T-helper 9 cell (primary cell): ENCODE results near the gene VWA7.
"Not testable (repeated sequence)": the region's sequence is repeated elsewhere in the genome, so short reads cannot be mapped to it uniquely, and the experiment has no call there.

ENCODE experiments used
- DNase-seq: peaks from one replicate; pipeline ENCODE4 v3.0.0-alpha.2; 2020

The VWA7 gene

DNA sequence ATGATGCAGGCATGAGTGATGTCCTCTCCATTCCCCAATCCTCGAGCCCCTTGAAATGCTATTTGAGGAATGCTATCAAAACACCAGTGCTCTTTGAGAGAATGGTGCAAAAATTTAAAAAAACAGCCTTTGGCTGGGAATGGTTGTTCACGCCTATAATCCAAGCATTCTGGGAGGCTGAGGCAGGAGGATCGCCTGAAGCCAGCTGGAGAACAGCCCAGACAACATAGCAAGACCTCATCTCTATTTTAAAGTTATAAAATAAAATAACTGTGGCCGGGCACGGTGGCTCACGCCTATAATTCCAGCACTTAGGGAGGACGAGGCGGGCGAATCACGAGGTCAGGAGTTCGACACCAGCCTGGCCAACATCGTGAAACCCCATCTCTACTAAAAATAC lies 22.7 kb upstream of the VWA7 start:
- DNase-seq, result no peak

GRCh38 chr6:31797588-31797987 lies 20.5 kb upstream of the VWA7 start:
- DNase-seq, result peak; percentile 24

- DNase-seq, result no peak
These were observed 19.9 kb upstream of the VWA7 start for GRCh38 chr6:31796993-31797385.

GRCh38 chr6:31795616-31796298 lies 18.6 kb upstream of the VWA7 start, which contains the start of gene VARS1:
Gene VARS1, minus strand, starts transcription at chr6:31795752. Its CDS starts 535 bp downstream, at chr6:31795217.
- peak; percentile 74 for DNase-seq

GRCh38 chr6:31794866-31795615 lies 17.9 kb upstream of the VWA7 start:
- DNase-seq, result no peak

GRCh38 chr6:31794294-31794865 lies 17.3 kb upstream of the VWA7 start:
- no peak for DNase-seq

DNA sequence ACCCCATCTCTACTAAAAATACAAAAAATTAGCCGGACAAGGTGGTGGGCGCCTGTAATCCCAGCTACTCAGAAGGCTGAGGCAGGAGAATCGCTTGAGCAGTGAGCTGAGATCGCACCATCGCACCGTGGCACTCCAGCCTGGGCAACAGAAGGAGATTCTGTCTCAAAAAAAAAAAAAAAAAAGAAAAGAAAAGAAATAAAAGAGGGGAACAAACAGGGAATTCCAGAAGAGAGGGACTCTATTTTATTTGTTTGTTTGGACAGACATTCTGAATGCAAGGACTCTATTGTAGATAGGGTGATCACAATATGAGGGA lies 16.8 kb upstream of the VWA7 start:
- not testable (repeated sequence) for DNase-seq

DNA sequence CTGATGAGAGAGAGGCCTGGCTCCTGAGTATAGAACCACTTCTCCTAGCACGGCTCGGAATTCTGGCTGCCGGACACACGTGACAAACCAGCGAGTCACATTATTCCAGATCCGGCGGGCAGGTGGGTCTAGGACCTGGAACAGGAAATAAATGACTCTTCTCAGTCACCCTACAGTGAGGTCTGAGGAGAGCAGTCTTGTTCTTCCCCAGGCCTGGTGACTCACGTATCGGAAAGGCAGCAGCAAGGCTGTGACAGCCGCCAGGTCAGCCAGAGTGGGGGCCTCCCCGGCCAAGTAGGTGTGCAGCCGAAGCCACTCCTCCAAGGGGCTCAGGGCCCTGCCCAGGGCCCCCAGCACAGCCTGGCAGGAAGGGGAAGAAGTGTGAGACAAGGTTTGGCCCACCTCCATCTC lies 15.6 kb upstream of the VWA7 start:
- DNase-seq, result no peak

GRCh38 chr6:31792090-31792374 lies 14.9 kb upstream of the VWA7 start:
- no peak for DNase-seq

DNA sequence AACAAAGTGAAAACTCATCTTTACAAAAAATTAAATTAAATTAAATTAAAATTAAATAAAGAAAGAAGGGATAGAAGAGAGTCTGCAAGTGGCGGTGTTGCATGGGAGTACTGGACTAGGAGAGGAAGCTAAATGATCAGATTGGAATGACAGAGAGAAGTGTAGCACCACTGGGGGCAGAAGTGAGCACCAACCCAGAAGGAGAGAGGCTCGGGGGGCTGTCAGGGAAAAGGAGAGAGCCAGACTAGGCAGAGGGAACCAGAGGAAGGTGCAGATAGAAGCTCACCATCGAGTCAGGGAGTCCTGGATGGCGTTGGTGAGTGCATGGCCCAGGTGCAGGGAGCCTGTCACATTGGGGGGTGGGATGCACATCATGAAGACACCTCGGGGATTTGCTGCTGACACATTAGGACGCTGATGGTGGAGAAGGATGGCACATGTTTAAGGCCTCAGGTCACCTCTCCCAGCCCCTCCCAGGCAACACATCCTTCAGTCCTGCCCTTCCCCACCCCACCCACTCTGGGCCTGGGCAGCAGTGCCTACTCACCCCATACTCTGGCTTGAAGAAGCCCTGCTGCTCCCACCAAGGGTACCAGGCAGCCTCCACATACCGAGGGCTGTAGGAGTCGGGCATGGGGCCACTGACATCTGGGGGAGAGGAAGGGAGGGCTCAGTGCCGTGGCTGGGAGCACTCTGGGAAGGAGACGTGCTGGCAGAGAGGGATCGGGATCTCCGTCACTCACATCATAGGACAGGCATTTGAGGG lies 14.4 kb upstream of the VWA7 start:
- DNase-seq, result no peak

DNA sequence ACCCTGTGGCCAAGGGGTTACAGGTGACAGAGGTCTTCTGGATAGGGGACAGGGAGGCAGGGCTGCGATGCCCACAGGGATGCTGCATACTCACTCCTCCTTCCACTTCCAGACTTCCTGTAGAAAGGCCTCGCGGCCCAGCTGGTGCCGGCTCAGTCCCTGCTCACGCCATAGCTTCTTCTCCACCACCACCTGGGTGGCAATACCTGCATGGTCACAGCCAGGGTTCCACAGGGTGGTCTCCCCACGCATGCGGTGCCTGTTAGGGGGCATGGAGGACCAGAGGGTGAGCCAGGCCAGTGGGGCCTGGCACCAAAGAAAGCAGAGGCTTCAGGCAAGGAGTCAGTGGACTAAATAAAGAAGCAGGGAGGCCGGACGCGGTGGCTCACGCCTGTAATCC lies 8.3 kb upstream of the VWA7 start:
- DNase-seq, result no peak

- DNase-seq, result no peak
These were observed 7.2 kb upstream of the VWA7 start for GRCh38 chr6:31784098-31784925.

DNA sequence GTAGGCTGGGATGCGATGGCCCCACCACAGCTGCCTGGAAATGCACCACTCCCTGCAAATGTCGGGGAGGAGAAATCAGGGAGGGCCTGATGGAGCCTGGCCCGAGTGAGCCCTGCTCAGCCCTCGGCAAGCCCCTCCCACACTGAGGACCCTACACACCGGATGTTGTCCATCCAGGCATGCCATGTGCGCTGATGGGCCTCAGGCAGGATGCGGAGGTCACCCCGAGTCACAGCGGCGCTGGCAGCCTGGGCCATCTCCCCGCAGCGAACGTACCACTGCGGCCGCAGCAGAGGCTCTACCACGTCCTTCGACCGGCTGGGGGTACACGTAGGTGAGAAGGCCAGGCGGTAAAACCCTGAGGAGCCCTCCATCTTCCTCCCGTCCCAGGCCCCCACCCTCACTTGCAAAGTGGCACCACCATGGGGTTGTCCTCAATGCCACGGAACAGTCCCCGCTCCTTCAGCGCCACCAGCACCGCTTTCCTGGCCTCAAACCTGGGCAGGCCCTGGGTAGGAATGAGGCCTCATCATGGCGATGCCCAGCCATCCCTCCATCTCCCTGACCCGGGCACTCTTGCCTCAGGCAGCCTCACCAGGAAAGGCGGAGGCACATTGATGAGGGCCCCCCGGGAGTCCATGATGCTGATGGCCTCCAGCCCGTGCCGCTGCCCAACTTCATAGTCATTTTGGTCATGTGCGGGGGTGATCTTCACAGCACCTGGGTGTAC lies 5.2 kb upstream of the VWA7 start:
- DNase-seq, result no peak

GRCh38 chr6:31781244-31782125 lies 4.4 kb upstream of the VWA7 start:
- no peak for DNase-seq

- DNase-seq, result no peak
These were observed 3.5 kb upstream of the VWA7 start for GRCh38 chr6:31780507-31781243.

- DNase-seq, result no peak
These were observed 2.8 kb upstream of the VWA7 start for GRCh38 chr6:31779908-31780307.

- DNase-seq, result no peak
These were observed 2.1 kb upstream of the VWA7 start for GRCh38 chr6:31778999-31779885.

DNA sequence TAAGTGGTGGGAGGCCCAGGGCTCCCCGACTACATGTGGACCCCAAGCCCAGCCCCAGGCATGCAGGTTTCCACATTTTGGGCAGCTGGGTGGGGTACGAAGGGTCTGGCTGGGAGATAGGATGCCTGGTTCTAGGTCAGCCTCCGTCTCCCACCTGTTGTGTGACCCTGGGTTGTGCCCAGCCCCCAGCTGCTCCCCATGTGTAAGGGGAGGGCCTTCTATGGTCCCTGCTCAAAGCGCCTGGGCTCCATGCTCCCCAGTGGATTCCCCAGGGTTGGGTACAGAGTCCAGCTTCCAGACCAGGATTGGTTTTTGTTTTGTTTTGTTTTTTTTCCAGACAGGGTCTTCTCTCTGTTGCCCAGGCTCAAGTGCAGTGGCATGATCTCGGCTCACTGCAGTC lies 1.1 kb upstream of the VWA7 start:
- DNase-seq, result no peak

DNA sequence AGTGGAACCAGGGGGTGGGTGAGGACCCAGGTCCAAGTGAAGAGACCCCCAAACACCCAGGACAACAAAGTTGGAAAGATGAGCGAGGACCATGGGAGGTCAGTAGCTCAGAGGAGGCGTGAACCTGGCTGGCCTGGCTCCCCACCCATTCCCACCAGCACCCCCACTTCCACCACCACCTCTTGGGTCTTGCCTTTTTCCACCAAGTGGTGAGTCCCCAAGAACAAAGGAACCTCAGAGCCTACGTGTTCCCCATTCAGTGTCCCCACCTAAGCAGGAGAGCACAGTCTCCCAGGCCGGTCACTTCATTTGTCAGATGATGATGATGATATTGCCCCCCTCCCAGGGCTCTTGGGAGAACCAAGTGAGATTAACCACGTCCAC lies 531 bp upstream of the VWA7 start:
- no peak for DNase-seq
